RKO (cell line): ENCODE measurements around the gene METTL21C.

Experiments used
- DNase-seq: peaks from one replicate; pipeline ENCODE4 v3.0.0-alpha.2; 2016; ENCODE audit warnings: low spot score

METTL21C gene

GRCh38 chr13:102667023-102667422 is 27.8 kb downstream of the METTL21C start:
- no peak for DNase-seq

- no peak for DNase-seq
These were observed 35.6 kb downstream of the METTL21C start for GRCh38 chr13:102659168-102659713.

- no peak for DNase-seq
These were observed 36.2 kb downstream of the METTL21C start for GRCh38 chr13:102658660-102659059.

GRCh38 chr13:102657630-102658029 is 37.2 kb downstream of the METTL21C start:
- no peak for DNase-seq

- DNase-seq, result no peak
These were observed 40.1 kb downstream of the METTL21C start for GRCh38 chr13:102654756-102655155.

GRCh38 chr13:102651892-102652291 is 43.0 kb downstream of the METTL21C start:
- DNase-seq, result no peak

- no peak for DNase-seq
These were observed 43.5 kb downstream of the METTL21C start for GRCh38 chr13:102651392-102651791.

GRCh38 chr13:102650444-102650843 is 44.4 kb downstream of the METTL21C start:
- DNase-seq, result no peak

GRCh38 chr13:102648046-102648445 is 46.8 kb downstream of the METTL21C start:
- DNase-seq, result no peak

GRCh38 chr13:102645701-102646100 is 49.1 kb downstream of the METTL21C start:
- no peak for DNase-seq

GRCh38 chr13:102643656-102644055 is 51.2 kb downstream of the METTL21C start:
- DNase-seq, result no peak

- no peak for DNase-seq
These were observed 52.4 kb downstream of the METTL21C start for GRCh38 chr13:102642475-102642874.

- no peak for DNase-seq
These were observed 52.8 kb downstream of the METTL21C start for GRCh38 chr13:102642029-102642428.

GRCh38 chr13:102638741-102639140 is 56.1 kb downstream of the METTL21C start:
- DNase-seq, result no peak
